Anterior cingulate cortex (tissue), 58 donors: ENCODE data around the gene TALDO1.
A peak's percentile ranks its signal among the peaks of the same experiment; 100 is the strongest.

Experiments
- DNase-seq, 58 donors: peaks; one replicate each; lab custom pipeline; 2025; lab: John Stamatoyannopoulos, UW

The TALDO1 gene

DNA sequence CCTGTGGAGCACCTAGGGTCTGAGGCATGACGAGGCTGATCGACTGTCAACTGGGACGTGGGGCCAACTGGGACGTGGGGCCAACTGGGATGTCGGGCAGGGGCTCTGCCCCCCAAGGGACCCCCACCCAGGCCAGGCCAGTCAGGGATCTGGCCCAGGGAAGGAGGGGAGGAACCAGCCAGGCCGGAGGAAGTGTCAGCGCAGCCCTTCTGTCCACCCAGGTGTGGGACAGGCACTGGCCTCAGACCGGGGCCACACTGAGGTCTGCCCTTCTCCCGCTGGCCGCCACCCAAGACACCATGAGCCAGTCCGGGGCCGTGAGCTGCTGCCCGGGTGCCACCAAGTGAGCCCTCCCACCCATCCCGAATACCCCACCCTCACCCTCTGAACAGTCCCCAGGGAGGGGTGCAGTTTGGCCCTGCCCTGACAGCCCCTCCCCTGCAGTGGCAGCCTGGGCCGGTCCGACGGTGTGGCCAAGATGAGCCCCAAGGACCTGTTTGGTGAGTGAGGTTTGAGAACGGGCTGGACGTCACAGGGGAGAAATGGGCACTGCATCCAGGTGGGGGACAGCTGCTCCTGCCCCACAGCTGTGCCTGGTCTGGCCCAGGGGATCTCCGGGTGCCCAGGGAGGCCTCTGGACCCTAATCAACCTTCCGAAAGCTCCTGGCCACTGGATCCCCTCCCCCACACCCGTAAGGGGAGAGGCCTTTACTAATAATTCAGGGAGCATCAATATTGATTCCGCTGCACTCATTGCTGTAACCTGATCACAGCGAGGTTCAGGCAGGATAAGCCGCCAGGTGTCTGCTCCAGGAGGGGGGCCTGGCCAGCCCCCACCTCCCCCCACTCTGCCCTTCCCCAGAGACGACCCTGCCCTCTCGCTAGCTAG is 37.9 kb upstream of the TALDO1 start:
- no peak for DNase-seq

DNA sequence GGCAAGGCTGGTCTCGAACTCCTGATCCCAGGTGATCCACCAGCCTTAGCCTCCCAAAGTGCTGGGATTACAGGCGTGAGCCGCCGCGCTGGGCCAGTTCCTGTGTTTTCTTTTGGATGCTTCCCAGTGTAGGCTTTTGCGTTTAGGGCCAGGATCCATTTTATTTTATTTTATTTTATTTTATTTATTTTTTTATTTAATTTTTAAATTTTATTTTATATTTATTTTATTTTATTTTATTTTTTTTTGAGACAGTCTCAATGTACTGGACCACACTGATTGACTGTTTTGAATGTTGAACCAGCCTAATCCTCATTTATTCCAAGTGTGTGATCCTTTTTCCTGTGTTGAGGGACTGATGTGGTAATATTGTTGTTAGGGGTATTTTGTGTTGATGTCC is 32.8 kb upstream of the TALDO1 start:
- DNase-seq, result no peak

DNA sequence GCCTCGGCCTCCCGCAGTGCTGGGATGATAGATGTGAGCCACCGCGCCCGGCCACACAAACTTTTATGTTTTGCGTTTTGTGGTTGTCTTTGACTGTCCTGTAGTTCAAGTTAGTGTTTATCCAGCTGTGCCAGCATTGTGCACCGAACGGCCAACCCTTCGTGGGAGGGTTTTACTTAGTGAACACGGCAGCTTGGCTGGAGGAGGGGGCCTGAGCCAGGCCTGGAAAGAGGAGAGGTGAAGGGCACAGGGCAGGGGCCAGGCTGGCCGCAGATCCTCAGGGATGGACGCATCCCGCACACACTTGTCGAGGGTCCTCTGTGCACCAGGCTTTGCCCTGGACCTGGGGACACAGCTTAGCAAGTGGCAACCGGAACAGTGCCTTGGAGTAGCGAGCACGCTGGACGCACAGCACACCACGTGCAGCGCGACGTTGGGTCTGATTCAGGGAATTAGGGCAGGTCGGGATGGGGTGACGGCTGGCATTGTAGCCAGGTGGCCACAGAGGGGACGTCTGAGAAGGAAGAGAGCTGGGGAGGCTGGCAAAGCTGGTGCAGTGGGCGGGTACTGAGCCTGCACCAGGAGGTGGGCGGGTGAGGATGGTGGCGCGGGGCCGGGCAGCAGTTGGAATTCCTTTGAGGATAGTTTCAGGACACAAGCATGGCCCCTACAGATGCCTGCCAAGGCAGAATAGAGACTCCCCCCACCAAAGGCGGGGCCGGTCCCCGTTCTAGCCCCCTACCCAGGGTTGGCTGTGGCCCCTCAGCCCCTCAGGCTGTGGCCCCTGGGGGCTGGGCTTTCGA is 27.8 kb upstream of the TALDO1 start:
- DNase-seq, result no peak

DNA sequence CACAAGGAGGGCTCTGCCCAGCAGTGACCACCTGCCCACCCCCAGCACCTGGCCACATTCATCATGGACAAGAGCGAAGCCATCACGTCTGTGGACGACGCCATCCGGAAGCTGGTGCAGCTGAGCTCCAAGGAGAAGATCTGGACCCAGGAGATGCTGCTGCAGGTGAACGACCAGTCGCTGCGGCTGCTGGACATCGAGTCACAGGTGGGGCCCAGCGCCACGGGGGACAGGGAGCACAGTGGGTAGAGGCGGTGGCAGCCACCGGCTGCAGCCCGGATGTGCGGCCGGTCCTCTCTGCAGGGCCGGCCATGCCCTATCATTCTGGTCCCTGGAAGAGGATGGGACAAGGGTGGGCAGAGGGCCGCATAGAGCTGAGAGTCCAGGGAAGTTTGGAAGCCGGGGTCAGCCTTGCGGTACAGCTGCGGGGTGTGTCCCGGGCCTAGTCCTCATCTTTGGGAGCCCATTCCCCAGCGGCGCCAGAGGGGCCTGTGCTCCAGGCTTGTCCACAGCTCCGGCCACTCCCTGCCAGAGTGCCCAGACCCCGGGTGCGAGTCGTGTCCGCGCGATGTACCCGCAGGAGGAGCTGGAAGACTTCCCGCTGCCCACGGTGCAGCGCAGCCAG is 27.1 kb upstream of the TALDO1 start:
- DNase-seq, result no peak

DNA sequence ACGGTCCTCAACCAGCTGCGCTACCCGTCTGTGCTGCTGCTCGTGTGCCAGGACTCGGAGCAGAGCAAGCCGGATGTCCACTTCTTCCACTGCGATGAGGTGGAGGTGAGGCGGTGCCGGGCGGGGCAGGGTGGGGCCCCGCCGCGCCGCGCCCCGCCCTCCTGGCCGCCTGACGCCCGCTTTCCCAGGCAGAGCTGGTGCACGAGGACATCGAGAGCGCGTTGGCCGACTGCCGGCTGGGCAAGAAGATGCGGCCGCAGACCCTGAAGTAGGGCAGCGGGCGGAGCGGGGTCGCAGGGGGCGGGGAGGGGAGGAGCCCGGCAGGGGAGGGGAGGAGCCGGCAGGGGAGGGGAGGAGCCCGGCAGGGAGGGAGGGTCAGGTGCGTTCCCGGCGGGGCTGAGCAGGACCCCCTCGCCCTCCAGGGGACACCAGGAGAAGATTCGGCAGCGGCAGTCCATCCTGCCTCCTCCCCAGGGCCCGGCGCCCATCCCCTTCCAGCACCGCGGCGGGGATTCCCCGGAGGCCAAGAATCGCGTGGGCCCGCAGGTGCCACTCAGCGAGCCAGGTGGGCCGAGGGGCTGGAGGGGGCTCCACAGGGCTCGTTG is 26.5 kb upstream of the TALDO1 start:
- peak in 14 of 58 donors; percentile 10 to 74 (median 37) for DNase-seq

DNA sequence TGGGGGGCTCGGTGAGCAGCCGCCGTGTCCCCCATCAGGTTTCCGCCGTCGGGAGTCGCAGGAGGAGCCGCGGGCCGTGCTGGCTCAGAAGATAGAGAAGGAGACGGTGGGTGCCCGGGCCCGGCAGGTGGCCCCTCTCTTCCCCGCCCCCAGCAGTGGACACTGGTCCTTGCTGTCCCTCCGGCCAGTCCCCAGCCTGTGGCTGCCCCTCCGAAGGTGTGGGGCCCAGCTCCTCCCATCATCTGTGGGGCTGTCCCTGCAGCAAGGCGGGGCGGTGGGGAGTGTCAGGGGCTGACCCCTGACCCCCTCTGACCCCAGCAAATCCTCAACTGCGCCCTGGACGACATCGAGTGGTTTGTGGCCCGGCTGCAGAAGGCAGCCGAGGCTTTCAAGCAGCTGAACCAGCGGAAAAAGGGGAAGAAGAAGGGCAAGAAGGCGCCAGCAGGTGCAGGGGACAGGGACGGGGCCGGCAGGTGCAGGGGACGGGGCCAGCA is 26.0 kb upstream of the TALDO1 start:
- no peak for DNase-seq

DNA sequence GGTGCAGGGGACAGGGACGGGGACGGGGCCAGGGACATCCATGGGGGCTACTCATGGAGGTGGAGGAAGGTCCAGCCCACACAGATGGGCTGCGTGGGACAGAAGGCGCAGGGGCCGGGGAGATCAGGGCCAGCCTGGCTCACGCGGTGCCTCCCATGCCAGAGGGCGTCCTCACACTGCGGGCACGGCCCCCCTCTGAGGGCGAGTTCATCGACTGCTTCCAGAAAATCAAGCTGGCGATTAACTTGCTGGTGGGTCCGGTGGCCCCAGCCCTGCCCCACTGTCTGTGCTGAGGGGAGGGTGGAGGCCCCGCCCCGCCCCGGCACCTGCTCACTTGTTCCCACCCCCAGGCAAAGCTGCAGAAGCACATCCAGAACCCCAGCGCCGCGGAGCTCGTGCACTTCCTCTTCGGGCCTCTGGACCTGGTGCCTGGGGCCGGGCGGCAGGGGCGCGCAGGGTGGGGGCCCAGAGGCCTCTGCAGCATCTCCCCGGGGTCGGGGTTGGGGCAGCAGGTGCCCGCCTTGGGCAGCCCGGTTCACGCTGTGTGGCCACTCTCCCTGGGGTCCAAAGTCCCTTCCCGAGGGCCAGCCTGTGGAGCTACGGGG is 25.4 kb upstream of the TALDO1 start:
- DNase-seq, result no peak

DNA sequence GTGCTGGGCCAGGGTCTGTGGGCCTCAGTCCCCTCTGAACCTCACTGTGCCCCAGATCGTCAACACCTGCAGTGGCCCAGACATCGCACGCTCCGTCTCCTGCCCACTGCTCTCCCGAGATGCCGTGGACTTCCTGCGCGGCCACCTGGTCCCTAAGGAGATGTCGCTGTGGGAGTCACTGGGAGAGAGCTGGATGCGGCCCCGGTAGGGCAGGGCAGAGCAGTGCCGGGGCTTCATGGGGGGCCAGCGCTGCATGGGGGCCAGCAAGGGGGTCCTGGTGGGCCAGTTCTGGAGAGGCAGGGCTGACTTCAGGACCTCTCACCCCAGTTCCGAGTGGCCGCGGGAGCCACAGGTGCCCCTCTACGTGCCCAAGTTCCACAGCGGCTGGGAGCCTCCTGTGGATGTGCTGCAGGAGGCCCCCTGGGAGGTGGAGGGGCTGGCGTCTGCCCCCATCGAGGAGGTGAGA is 24.9 kb upstream of the TALDO1 start:
- DNase-seq, result no peak

DNA sequence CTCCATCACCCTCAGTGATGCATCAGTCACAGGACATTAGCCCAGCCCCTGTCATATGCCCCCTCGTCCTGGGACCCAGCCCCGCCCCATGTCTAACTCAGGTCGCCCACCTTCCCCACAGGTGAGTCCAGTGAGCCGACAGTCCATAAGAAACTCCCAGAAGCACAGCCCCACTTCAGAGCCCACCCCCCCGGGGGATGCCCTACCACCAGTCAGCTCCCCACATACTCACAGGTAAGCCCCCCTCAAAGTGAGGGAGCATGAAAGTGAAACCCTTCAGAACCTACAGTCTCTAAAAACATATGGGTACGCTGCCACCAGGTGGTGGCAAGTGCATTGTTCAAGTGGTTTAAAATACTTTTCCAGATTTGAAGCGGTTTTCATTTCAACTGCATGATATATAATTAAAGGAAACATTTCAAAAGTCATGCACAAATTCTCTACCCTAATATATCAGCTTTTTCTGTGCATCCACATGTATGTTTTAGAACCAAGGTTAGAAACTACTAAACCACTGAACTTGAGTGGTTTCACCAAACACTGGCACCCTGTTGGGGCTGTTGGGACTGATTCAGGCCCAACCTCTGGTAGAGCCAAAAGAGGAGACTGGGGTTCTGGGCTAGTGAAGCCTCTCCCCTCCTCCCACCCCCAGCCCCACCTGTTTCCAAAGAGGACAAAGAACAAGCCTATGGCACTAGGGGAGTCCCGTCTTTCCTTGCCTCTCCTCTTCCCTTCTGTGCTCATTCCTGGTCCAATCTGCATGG is 24.0 kb upstream of the TALDO1 start:
- peak in 5 of 58 donors; percentile 16 to 36 (median 29) for DNase-seq

DNA sequence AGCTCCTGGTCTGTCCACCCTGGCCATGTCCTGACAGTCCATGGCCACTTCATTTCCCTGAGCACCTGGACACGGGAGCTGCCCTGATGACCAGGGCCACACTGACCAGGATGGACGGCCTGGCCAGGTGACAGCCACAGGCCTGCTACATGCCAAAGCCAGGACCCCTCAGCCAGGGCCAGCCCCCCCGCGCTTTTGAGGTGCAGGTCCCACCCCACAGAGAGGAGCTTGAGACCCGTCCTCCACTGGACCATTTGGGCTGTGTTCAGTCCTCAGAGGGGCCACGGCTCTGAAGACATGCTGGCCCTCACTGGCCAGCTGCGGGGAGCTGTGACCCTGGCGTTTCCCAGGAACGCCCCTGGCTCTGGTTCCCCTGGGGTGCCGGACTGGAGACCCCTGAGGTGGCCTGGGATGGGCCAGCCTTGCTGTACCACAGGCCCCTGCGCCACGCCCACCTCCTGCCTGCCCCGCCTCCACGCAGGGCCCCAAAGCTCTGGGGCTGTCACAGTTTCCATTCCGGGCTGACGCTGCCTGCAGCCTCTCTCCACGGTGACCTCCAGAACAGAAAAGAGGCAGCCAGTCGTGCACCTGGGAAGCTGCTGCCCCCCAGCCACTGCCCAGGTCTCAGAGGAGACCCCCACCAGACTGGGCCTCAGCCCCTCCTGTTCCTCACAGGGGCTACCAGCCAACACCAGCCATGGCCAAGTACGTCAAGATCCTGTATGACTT is 23.1 kb upstream of the TALDO1 start:
- no peak for DNase-seq

DNA sequence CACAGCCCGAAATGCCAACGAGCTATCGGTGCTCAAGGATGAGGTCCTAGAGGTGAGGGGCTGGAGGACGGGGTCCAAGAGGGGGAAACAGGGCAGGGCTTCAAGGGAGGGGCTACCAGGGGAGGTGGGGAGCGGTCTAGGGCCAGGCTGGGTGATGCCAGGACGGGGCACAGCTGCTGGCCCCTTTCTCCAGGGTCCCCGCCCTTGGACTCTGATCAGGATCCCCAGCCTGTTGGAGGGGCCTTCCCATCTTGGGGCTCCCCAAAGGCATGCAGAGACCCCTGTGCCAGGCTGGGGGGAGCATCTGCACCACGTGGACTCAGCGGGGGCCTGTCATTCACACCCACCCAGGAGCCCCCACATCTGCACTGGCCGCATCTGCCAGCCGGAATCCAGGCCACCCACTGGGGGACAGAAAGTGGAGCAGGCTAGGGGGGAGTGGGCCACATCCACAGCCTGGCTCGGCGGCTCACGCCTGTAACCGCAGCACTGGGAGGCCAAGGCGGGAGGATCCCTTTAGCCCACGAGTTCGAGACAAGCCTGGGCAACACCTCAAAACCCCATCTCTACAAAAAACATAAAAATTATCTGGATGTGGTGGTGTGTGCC is 22.4 kb upstream of the TALDO1 start:
- no peak for DNase-seq

DNA sequence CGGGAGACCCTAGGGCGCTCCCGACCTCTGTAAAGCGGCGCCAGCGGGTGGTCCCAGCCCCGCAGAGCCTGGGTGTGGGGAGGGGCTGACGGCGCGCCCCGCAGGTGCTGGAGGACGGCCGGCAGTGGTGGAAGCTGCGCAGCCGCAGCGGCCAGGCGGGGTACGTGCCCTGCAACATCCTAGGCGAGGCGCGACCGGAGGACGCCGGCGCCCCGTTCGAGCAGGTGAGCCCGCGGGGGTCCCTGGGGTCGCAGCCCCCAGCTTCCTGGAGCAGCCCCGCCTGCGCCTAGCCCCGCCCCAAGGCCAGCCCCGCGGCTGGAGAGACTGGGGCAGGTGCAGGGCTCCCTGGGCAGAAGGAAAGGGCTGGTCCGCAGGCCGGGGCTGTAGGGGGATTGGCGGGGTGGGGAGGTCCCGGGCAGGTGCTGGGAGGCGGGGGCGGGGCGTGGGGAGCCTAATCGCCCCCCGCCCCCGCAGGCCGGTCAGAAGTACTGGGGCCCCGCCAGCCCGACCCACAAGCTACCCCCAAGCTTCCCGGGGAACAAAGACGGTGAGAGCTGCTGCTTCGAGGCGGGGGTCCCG is 21.6 kb upstream of the TALDO1 start:
- DNase-seq, result no peak

DNA sequence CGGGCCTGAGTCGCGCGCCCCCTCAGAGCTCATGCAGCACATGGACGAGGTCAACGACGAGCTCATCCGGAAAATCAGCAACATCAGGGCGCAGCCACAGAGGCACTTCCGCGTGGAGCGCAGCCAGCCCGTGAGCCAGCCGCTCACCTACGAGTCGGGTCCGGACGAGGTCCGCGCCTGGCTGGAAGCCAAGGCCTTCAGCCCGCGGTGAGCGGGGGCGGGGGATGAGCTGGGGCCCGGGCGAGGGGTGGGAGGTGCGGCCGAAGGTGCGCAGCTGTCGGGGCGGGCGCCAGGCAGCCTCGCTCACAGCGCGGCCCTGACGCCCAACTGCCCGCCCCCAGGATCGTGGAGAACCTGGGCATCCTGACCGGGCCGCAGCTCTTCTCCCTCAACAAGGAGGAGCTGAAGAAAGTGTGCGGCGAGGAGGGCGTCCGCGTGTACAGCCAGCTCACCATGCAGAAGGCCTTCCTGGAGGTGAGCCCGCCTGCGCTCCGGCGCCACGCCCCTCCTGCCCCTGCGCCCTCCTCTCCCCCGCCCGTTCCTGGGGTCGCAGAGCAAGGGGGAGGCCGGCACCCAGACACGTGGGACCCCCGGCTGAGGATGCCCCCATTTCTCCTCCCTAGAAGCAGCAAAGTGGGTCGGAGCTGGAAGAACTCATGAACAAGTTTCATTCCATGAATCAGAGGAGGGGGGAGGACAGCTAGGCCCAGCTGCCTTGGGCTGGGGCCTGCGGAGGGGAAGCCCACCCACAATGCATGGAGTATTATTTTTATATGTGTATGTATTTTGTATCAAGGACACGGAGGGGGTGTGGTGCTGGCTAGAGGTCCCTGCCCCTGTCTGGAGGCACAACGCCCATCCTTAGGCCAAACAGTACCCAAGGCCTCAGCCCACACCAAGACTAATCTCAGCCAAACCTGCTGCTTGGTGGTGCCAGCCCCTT is 20.7 kb upstream of the TALDO1 start:
- DNase-seq, result no peak

DNA sequence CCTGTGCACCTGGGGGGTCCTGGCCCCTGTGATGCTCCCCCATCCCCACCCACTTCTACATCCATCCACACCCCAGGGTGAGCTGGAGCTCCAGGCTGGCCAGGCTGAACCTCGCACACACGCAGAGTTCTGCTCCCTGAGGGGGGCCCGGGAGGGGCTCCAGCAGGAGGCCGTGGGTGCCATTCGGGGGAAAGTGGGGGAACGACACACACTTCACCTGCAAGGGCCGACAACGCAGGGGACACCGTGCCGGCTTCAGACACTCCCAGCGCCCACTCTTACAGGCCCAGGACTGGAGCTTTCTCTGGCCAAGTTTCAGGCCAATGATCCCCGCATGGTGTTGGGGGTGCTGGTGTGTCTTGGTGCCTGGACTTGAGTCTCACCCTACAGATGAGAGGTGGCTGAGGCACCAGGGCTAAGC is 20.0 kb upstream of the TALDO1 start:
- DNase-seq, result no peak

DNA sequence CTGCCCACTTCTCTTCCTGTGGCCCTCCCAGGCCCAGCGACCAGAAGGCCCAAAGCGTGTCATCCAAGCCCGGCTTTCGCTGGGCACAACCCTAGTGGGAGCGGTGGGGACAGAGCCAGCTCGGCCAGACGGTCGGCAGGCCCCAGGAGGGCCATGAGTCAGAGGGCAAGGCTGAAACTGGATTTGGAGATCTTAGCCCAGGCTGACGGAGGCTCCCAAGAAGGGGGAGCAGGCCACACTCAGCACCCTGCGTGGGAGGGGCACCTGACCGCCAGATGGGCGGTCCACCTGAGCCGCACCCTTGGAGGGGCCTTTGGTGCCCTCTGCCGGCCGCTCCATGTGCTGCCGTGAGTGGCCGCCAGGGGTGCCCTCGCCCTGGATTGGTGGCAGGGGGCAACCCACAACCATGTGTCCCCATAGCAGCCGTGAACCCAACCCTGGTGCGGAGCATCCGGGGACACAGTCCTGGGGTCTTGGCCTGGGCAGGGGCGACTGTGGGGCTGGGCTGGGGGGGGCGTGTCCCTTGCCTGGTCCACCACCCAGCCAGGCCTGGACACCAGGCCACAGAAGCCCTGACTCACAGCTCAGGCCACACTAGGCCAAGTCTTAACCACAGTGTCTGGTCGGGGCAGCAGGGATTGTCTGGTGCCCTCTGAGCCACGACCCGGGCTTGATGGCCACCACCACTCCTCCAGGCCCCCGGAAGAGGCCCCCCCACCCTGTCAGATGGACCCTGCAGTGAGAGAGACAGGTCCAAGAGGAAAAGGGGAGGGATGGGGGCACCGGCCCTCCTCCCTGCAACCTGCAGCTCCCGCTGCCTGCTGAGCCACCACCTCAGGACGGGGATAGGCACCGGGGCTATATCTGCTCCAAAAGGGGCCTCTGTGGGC is 19.2 kb upstream of the TALDO1 start:
- DNase-seq, result peak in 47 of 58 donors; percentile 16 to 82 (median 61)
